Activated CD4-positive, alpha-beta T cell treated with anti-CD3 and anti-CD28 coated beads, Interleukin-2, amount 10 ng/mL, durations not matched to agents 24 days and 14 days (primary cell): ENCODE measurements around the gene RAP2A. TPM values are rescaled to one million over a fixed set of nuclear protein-coding genes. Genes with fewer than 3 reads are reported as not detected.

ENCODE experiments used
- DNase-seq: peaks from one replicate; pipeline ENCODE4 v3.0.0; 2022
- H3K27ac Mint-ChIP-seq: one replicate; pipeline ENCODE4 v1.8.0; 2022; ENCODE audit warnings: mild to moderate bottlenecking, mixed read lengths
- H3K27me3 Mint-ChIP-seq: one replicate; pipeline ENCODE4 v1.8.0; 2022; ENCODE audit warnings: mixed read lengths
- H3K36me3 Mint-ChIP-seq: one replicate; pipeline ENCODE4 v1.8.0; 2022; ENCODE audit warnings: low read depth, mild to moderate bottlenecking, mixed read lengths
- H3K4me1 Mint-ChIP-seq: one replicate; pipeline ENCODE4 v1.8.0; 2021; ENCODE audit warnings: mixed read lengths
- H3K4me3 Mint-ChIP-seq: one replicate; pipeline ENCODE4 v1.8.0; 2022; ENCODE audit warnings: mild to moderate bottlenecking, moderate library complexity, mixed read lengths
- H3K9me3 Mint-ChIP-seq: one replicate; pipeline ENCODE4 v1.8.0; 2021; ENCODE audit warnings: mixed read lengths
- intact Hi-C: fragments of 100-400 bp; cut with micrococcal nuclease; formaldehyde crosslinking; loops from one replicate; pipeline ENCODE4 v1.15.1; 2023
- total RNA-seq: library from RNA; stranded (reverse); gene quantifications from 2 replicates; pipeline ENCODE4 v1.2.3, GENCODE V29; 2022

RAP2A gene
- total RNA-seq, 1 donor from 2014 or later = 20.8 TPM

DNA sequence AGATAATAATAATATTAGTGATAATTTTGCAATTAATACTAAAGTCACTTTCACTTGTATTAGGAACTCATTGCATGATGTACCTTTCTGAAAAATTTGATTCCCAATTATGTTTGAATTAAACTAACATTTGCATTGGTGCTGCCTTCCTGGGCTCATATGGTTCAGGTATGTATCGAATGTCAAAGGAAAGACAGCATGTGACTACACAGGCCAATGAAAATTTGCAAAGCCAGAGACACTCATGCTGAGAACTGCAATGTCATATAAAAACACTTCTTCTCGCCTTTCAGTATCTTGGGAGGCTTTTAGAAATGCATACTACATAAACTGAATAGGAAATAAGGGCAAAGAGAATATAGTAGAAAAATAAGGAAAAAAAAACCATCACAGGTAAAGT, 44.3 kb downstream of the RAP2A start:
- H3K36me3 Mint-ChIP-seq = no peaks in the 10 kb centered on the region
- H3K9me3 Mint-ChIP-seq = peaks cover 3% of the 10 kb centered on the region
- H3K27ac Mint-ChIP-seq = no peak overlapping the region
- no peak for DNase-seq
- intact Hi-C loops = no loop called here
- no peaks in the 10 kb centered on the region for H3K27me3 Mint-ChIP-seq
- H3K4me1 Mint-ChIP-seq = no peaks in the 10 kb centered on the region
- no peak overlapping the region for H3K4me3 Mint-ChIP-seq

DNA sequence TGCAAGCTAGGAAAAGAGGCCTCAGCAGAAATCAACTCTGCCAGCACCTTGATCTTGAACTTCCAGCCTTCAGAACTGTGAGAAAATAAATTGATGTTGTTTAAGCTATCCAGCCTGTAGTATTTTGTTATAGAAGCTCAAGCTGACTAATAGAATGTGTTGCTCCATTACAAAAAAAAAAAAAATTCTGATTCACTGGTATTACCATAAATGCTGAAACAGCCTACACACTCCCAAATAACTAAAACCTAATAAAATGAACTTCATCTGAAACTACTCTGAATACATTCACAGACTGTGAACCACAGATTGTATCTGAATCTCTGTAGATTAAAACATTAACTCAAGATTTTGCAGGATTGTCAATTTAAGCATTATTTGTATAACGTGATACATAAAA, 49.5 kb downstream of the RAP2A start:
- DNase-seq = no peak
- no peaks in the 10 kb centered on the region for H3K4me1 Mint-ChIP-seq
- H3K27ac Mint-ChIP-seq = no peak overlapping the region
- no peaks in the 10 kb centered on the region for H3K36me3 Mint-ChIP-seq
- H3K4me3 Mint-ChIP-seq = no peak overlapping the region
- H3K27me3 Mint-ChIP-seq = no peaks in the 10 kb centered on the region
- intact Hi-C loops = no loop called here
- no peaks in the 10 kb centered on the region for H3K9me3 Mint-ChIP-seq

DNA sequence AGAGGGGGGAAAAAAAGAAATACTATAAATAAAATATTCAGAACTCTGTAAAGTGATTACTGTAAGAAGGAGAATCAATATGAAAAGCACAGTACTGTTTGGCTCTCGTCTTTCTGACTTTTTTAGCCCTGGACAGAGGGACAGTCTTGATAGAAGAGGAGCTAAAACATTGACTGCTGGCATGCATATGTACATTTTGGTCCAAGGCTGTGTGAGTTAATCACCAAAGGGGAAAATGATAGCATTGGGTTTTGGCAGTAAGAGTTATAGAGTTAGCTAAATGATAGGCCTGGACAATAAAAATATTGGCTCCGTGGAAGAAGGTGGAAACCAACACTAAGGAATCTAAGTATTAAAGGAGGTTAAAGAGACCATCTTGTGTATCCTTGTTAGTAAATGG, 50.3 kb downstream of the RAP2A start:
- Mint-ChIP-seq H3K27me3 (no peaks in the 10 kb centered on the region), H3K9me3 (no peaks in the 10 kb centered on the region), H3K27ac (no peak overlapping the region), H3K4me1 (no peaks in the 10 kb centered on the region), H3K4me3 (no peak overlapping the region), H3K36me3 (no peaks in the 10 kb centered on the region)
- intact Hi-C loops = no loop called here
- DNase-seq = no peak

DNA sequence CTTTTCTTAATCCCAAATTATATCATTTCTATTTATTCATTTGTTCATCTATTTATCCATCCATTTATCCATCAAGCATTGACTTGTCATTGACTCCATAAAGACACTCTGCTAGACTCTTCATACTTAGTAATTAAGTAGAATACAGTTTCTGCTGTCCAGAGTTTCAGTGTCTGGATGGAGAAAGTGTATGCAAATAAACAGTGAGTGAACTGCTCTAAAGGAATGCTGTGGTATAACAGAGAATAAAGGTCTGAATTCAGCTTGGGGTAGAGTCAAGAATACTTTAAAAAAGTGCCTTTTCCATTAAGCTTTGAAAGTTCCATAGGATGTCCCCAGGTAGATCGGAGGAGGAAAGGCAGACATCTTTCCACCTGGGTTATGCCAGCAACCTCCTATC, 51.4 kb downstream of the RAP2A start:
- DNase-seq = no peak
- intact Hi-C loops = no loop called here
- Mint-ChIP-seq H3K36me3 (no peaks in the 10 kb centered on the region), H3K9me3 (no peaks in the 10 kb centered on the region), H3K27ac (no peak overlapping the region), H3K27me3 (no peaks in the 10 kb centered on the region), H3K4me1 (no peaks in the 10 kb centered on the region), H3K4me3 (no peak overlapping the region)

DNA sequence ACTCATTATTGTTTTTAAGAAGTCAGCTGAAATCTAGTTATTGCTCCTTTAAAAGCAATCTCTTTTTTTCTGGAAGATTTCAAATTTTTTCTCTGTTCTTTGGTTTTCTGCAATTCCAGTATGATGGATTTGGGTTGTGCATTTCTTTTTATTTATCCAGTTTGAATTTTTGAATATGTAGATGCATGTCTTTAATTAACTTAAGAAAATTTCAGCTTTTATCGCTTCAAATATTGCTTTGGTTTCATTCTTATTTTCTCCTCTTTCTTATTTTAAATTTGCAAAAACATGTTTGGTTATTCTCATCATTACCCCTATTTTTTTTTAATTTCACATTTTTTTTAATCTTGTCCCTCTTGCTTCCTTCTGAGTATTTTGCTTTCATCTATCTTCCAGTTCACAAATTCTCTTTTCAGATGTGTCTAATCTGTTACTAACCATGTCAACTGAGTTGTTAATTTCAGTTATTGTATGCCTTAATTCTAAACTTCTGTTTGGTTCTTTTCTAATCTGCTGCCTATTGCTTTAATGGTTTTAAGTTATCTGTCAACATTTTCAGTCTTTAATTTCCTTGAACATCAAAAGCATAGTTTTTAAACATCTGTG, 56.8 kb downstream of the RAP2A start:
- H3K27me3 Mint-ChIP-seq = no peaks in the 10 kb centered on the region
- H3K36me3 Mint-ChIP-seq = no peaks in the 10 kb centered on the region
- peaks cover 5% of the 10 kb centered on the region for H3K9me3 Mint-ChIP-seq
- H3K4me1 Mint-ChIP-seq = no peaks in the 10 kb centered on the region
- H3K4me3 Mint-ChIP-seq = no peak overlapping the region
- intact Hi-C loops = no loop called here
- no peak overlapping the region for H3K27ac Mint-ChIP-seq
- no peak for DNase-seq

DNA sequence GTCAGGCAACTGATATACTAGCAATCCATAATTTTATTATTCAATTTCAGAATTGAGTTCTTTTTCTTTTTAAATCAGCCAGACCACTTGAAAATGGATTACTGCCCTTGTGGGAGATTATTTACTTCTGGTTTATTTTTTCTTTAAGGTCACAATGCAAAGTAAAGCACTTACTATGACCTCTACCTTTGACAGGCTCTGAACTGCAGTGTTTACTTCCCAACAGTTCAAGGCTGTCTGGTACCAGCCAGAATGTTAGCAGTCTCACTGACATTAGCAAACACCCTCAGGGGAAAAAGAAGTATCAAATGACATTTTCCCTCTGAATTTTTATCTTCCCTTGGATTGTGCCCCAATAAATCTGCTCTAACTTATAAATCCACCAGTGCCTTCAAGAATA, 57.5 kb downstream of the RAP2A start:
- H3K9me3 Mint-ChIP-seq = peaks cover 5% of the 10 kb centered on the region
- intact Hi-C loops = no loop called here

DNA sequence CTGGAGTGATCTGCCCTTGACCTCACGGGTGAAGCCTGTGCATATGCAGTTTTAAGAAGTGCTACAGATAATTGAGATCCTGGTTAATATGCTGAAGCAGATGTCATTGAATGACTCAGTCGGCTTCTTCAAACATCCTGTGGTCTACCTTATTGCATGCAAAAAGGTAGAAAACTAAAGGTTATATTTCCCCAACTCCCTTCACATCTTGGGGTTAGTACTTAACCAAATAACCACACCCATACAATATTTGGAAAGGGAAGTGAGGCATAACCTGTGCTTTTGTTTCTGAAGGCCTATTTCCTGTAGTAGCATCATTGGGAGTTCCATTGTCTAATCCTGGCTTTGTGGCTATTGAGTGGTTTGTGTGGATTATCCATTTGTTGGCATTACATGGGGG, 58.3 kb downstream of the RAP2A start:
- Mint-ChIP-seq H3K36me3 (no peaks in the 10 kb centered on the region), H3K4me1 (no peaks in the 10 kb centered on the region), H3K27me3 (no peaks in the 10 kb centered on the region), H3K27ac (no peak overlapping the region), H3K4me3 (no peak overlapping the region), H3K9me3 (peaks cover 5% of the 10 kb centered on the region)
- intact Hi-C loops = no loop called here
- no peak for DNase-seq

More for the DNA sequence above, 57.5 kb downstream of the RAP2A start:
- Mint-ChIP-seq H3K4me3 (no peak overlapping the region), H3K27ac (no peak overlapping the region), H3K27me3 (no peaks in the 10 kb centered on the region), H3K36me3 (no peaks in the 10 kb centered on the region), H3K4me1 (no peaks in the 10 kb centered on the region)
- no peak for DNase-seq

DNA sequence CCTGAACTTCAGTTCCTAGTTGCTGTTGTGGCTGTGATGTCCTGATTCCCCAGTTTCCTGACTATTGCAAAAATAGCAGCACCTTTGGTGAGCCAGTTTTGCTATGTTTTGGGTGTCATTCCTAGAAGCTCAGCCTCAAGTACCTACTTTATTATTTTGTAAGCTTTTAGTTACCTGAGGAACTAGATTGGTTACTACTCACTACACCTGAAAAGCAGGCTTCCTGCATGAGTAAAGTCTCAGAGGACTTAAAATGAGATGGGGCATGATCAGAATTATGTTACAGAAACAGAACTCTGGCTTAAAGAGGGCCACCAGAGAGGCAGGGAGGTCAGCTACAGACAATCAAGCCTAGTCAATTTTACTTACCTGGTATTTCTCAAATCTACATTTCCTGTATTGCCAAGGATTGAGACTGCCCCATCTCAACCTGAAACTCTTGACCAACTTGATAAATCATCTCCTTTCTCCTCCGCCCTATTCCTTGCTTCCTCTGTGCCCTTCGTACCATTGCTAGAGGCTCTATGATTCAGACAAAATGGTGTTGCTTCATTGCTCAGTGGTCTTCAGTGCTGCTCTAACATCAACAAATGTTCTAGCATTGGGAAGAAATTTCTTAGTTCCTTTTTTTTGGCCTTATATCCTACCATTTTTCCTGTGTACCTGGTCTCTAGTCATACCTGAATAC, 58.9 kb downstream of the RAP2A start:
- no peaks in the 10 kb centered on the region for H3K36me3 Mint-ChIP-seq
- H3K27ac Mint-ChIP-seq = no peak overlapping the region
- H3K4me3 Mint-ChIP-seq = no peak overlapping the region
- no peaks in the 10 kb centered on the region for H3K4me1 Mint-ChIP-seq
- DNase-seq = no peak
- H3K27me3 Mint-ChIP-seq = no peaks in the 10 kb centered on the region
- H3K9me3 Mint-ChIP-seq = peaks cover 5% of the 10 kb centered on the region
- intact Hi-C loops = no loop called here

DNA sequence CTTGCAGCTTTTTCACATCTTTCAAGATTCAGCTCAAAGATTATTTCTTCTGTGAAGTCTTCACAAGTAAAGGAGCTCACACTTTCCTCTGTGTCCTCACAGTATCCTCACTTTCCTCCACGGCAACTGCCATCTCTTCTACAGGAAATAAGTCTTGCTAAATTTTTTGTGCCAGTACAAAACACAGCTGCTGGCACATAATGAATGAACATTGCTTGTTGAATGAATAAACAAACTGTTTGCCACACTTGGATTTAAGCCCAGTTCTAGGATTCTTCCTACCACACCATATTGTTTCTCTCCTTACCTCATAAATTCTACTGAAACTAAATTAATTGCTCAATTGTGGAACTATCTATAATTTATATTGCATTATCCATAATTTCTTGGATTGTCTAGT, 59.5 kb downstream of the RAP2A start:
- no peaks in the 10 kb centered on the region for H3K36me3 Mint-ChIP-seq
- H3K4me1 Mint-ChIP-seq = no peaks in the 10 kb centered on the region
- no peak for DNase-seq
- H3K9me3 Mint-ChIP-seq = peaks cover 5% of the 10 kb centered on the region
- no peaks in the 10 kb centered on the region for H3K27me3 Mint-ChIP-seq
- H3K27ac Mint-ChIP-seq = no peak overlapping the region
- intact Hi-C loops = no loop called here
- H3K4me3 Mint-ChIP-seq = no peak overlapping the region

DNA sequence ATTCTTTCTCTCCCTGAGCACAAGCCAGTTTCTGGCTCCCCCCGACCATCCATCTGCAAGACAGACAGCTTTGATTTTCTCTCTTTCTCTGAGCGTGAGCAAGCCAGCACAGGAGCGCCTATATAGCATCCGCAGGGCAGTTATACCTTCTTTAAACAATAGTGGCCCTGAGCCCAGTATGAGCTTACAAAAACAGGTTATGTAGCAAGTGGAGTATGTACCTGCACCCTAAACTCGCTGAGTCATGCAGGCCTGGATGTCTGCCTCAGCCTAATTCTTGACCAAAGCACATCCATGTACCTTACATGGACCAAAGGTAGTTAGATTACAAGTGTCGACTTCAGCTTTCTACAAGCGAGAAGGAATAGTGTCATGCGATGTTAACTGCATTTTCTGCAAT, 61.7 kb downstream of the RAP2A start:
- H3K4me3 Mint-ChIP-seq = no peak overlapping the region
- peaks cover 4% of the 10 kb centered on the region for H3K9me3 Mint-ChIP-seq
- no peaks in the 10 kb centered on the region for H3K36me3 Mint-ChIP-seq
- no peaks in the 10 kb centered on the region for H3K4me1 Mint-ChIP-seq
- no peak overlapping the region for H3K27ac Mint-ChIP-seq
- no peak for DNase-seq
- no peaks in the 10 kb centered on the region for H3K27me3 Mint-ChIP-seq
- intact Hi-C loops = no loop called here

DNA sequence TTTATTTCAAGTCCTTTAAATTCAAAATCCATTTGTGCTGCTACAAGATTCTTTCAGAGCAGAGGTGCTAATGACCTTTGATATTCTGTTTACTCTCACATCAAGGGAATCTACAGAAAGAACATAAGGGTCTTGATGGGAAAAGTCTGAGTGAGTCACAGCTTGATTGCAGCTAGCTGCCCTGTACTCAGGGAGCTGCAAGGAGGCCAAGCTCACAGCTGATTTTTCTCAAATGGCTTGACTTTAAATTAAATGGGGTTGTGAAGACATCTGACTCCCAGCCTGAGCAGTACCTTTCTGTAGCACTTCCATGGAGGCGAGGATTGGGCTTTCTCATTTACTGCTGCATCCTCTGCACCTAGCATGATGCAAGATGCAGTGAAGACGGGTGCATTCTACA, 62.5 kb downstream of the RAP2A start:
- intact Hi-C loops = no loop called here

DNA sequence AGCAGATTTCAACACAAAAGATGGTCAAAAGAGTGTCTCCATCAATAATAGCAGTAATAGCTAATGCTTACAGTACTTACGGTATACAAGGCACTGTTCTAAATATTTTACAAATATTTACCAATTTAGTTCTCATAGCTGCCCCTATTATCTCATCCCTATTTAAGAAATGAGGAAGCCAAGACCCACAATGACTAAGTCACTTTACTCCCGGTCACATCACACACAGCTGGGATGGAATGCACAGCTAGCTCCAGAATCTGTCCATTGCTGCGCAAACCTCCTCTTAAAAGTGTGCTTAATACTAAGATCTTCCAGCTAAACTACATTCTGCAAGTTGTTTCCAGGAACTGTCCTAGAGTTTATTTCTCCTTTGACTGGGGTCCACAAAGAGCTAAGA, 63.4 kb downstream of the RAP2A start:
- intact Hi-C loops = no loop called here

More for the DNA sequence above, 62.5 kb downstream of the RAP2A start:
- no peaks in the 10 kb centered on the region for H3K36me3 Mint-ChIP-seq
- no peak overlapping the region for H3K4me3 Mint-ChIP-seq
- H3K4me1 Mint-ChIP-seq = no peaks in the 10 kb centered on the region
- H3K27me3 Mint-ChIP-seq = no peaks in the 10 kb centered on the region
- no peak for DNase-seq
- no peaks in the 10 kb centered on the region for H3K9me3 Mint-ChIP-seq
- H3K27ac Mint-ChIP-seq = no peak overlapping the region

DNA sequence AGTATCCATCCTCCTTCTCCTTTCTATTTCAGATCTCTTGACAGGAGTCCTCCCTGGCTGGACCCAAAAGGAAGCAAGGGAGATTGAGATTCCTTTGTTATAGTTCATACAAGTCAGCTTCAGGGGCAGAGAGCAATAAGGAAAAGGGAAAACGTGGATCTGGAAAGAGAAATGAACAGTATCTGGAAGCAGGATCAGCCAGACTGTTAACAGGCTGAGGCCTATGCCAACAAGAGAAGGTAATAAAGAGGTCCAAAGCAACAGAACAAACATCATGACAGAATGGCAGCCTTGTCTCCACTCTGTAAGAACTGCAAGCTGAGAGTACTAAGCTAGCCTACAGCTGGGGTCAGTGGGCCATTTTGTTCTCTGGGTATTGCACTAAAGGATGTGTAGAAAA, 64.5 kb downstream of the RAP2A start:
- Mint-ChIP-seq H3K27ac (no peak overlapping the region), H3K4me3 (no peak overlapping the region), H3K4me1 (no peaks in the 10 kb centered on the region), H3K9me3 (no peaks in the 10 kb centered on the region), H3K27me3 (peaks cover 2% of the 10 kb centered on the region), H3K36me3 (no peaks in the 10 kb centered on the region)
- intact Hi-C loops = no loop called here
- no peak for DNase-seq

More for the DNA sequence above, 63.4 kb downstream of the RAP2A start:
- no peak for DNase-seq
- no peaks in the 10 kb centered on the region for H3K27me3 Mint-ChIP-seq
- no peaks in the 10 kb centered on the region for H3K9me3 Mint-ChIP-seq
- no peak overlapping the region for H3K27ac Mint-ChIP-seq
- H3K4me1 Mint-ChIP-seq = no peaks in the 10 kb centered on the region
- no peaks in the 10 kb centered on the region for H3K36me3 Mint-ChIP-seq
- no peak overlapping the region for H3K4me3 Mint-ChIP-seq

DNA sequence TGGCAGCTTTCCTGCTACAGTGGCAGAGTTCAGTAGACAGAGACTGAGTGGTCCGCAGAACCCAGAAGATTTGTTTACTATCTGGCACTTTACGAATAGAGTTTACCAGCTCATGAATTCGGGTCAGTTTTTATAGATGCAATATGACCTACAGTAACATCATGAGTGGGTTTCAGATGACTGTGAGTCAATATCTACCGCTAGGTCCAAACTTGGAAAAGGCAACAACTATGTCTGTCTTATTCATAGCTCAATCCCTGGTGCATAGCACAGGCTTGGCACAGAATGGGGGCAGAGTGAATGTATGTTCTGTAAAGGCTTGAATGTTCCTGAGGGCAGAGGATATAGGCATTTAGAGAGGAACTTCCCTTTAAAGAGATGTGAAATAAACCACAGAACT, 65.2 kb downstream of the RAP2A start:
- Mint-ChIP-seq H3K4me1 (no peaks in the 10 kb centered on the region), H3K27ac (no peak overlapping the region), H3K9me3 (no peaks in the 10 kb centered on the region), H3K27me3 (peaks cover 2% of the 10 kb centered on the region), H3K4me3 (no peak overlapping the region), H3K36me3 (no peaks in the 10 kb centered on the region)
- intact Hi-C loops = no loop called here
- no peak for DNase-seq

DNA sequence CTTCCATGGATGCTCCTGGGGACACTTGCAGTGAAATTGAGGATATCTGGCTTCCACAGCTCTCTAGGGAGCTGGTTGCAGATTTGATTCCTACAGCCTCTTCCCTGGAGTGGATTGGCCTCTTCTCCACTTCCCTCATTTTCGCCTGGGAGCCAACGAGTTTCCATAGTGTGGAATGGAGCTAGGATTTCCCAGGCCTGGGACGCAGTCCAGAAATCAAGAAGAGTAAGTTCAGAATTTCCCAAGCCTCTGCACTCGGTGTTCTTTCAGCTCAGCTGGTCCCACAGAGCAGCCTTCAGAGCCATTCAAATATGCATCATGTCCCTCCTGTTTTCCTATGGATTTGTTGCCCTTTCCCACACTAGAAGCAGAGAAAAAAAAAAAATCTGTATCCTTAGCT, 68.2 kb downstream of the RAP2A start:
- DNase-seq = no peak
- intact Hi-C loops = no loop called here
- Mint-ChIP-seq H3K36me3 (no peaks in the 10 kb centered on the region), H3K4me3 (no peak overlapping the region), H3K4me1 (no peaks in the 10 kb centered on the region), H3K27me3 (peaks cover 5% of the 10 kb centered on the region), H3K27ac (no peak overlapping the region), H3K9me3 (no peaks in the 10 kb centered on the region)
